HG03432 (cell line): ENCODE measurements around the gene ALPK3.

Experiments used
- ATAC-seq: cut with Tn5 transposase; IDR thresholded peaks from one replicate; pipeline ENCODE4 v1.9.1; 2021; ENCODE audit warnings: mild to moderate bottlenecking, moderate library complexity; ENCODE audit not compliant: unreplicated experiment

The ALPK3 gene

GRCh38 chr15:84823282-84823878 is 6.2 kb downstream of the ALPK3 start:
- no peak for ATAC-seq

GRCh38 chr15:84824260-84825007 is 7.3 kb downstream of the ALPK3 start:
- ATAC-seq = no peak

GRCh38 chr15:84826369-84826823 is 9.2 kb downstream of the ALPK3 start:
- ATAC-seq = no peak

GRCh38 chr15:84827246-84827645 is 10.1 kb downstream of the ALPK3 start:
- no peak for ATAC-seq

GRCh38 chr15:84828086-84828908 is 11.1 kb downstream of the ALPK3 start:
- ATAC-seq = no peak

GRCh38 chr15:84829428-84829827 is 12.3 kb downstream of the ALPK3 start:
- ATAC-seq = no peak

GRCh38 chr15:84830036-84830435 is 12.9 kb downstream of the ALPK3 start:
- no peak for ATAC-seq

- ATAC-seq = no peak
Observed at GRCh38 chr15:84831028-84831427, 13.9 kb downstream of the ALPK3 start.

- no peak for ATAC-seq
Observed at GRCh38 chr15:84831613-84832012, 14.5 kb downstream of the ALPK3 start.

GRCh38 chr15:84832448-84833040 is 15.4 kb downstream of the ALPK3 start:
- ATAC-seq = no peak

- ATAC-seq = no peak
Observed at GRCh38 chr15:84833447-84834228, 16.5 kb downstream of the ALPK3 start.

GRCh38 chr15:84834229-84834955 is 17.2 kb downstream of the ALPK3 start:
- ATAC-seq = no peak

GRCh38 chr15:84834969-84835368 is 17.8 kb downstream of the ALPK3 start:
- no peak for ATAC-seq

GRCh38 chr15:84835661-84836337 is 18.6 kb downstream of the ALPK3 start:
- ATAC-seq = no peak

- ATAC-seq = no peak
Observed at GRCh38 chr15:84836844-84837243, 19.7 kb downstream of the ALPK3 start.

GRCh38 chr15:84839714-84840113 is 22.6 kb downstream of the ALPK3 start:
- ATAC-seq = no peak

GRCh38 chr15:84840255-84840654 is 23.1 kb downstream of the ALPK3 start:
- no peak for ATAC-seq

- no peak for ATAC-seq
Observed at GRCh38 chr15:84840741-84841429, 23.7 kb downstream of the ALPK3 start.

- ATAC-seq = no peak
Observed at GRCh38 chr15:84842781-84843180, 25.6 kb downstream of the ALPK3 start.
